GM12878 (cell line): ENCODE measurements around the gene TSFM. TPM values are rescaled to one million over a fixed set of nuclear protein-coding genes. Genes with fewer than 3 reads are reported as not detected.

Source experiments
- ASH2L ChIP-seq: fragments of 300-600, 200-600 bp; sonication (generic); IDR thresholded peaks from 2 replicates; pipeline ENCODE4 v1.6.1; 2017; ENCODE audit warnings: low read depth, mild to moderate bottlenecking, borderline replicate concordance
- BHLHE40 ChIP-seq, 2 experiments: fragments of 450-650 bp in 1 of 2; IDR thresholded peaks; 2 replicates each; pipeline ENCODE4 v1.6.1; 2011 to 2017; ENCODE audit warnings: low read depth in 2 of 2, borderline replicate concordance in 1 of 2, improper control_type of control experiment in 1 of 2, low read length in 1 of 2, mild to moderate bottlenecking in 1 of 2
- CHD2 ChIP-seq: IDR thresholded peaks from 2 replicates; pipeline ENCODE4 v1.6.1; 2011; ENCODE audit warnings: low read depth, low read length, improper control_type of control experiment, borderline replicate concordance
- CREB1 ChIP-seq: IDR thresholded peaks from 2 replicates; pipeline ENCODE4 v1.6.1; 2012; ENCODE audit warnings: low read depth, mild to moderate bottlenecking, inconsistent platforms
- EED ChIP-seq: sonication (generic); IDR thresholded peaks from 2 replicates; pipeline ENCODE4 v1.6.1; 2016; ENCODE audit warnings: antibody characterized with exemption, low read depth
- FOXK2 ChIP-seq: fragments of 450-650 bp; IDR thresholded peaks from 2 replicates; pipeline ENCODE4 v1.6.1; 2017; ENCODE audit warnings: mild to moderate bottlenecking, moderate library complexity
- FOXM1 ChIP-seq: IDR thresholded peaks from 2 replicates; pipeline ENCODE4 v1.6.1; 2012; ENCODE audit warnings: low read depth, mild to moderate bottlenecking, inconsistent platforms, low read length, moderate library complexity
- IKZF1 ChIP-seq: fragments of 450-650 bp; conservative IDR thresholded peaks from 2 replicates; pipeline ENCODE4 v1.6.1; 2017; ENCODE audit warnings: antibody characterized with exemption, mild to moderate bottlenecking
- IKZF2 ChIP-seq, 2 experiments: fragments of 450-650 bp; IDR thresholded peaks; 2 replicates each; pipeline ENCODE4 v1.6.1; 2017; ENCODE audit warnings: mild to moderate bottlenecking in 2 of 2, moderate library complexity in 2 of 2
- MXI1 ChIP-seq: fragments of 150-350 bp; IDR thresholded peaks from 2 replicates; pipeline ENCODE4 v1.6.1; 2011; ENCODE audit warnings: low read depth, mild to moderate bottlenecking, inconsistent platforms, low read length, improper control_type of control experiment
- MYB ChIP-seq: fragments of 150-350 bp; IDR thresholded peaks from 2 replicates; pipeline ENCODE4 v1.6.1; 2014; ENCODE audit warnings: mild to moderate bottlenecking, low read depth, low read length, borderline replicate concordance
- NFYA ChIP-seq: IDR thresholded peaks from 2 replicates; pipeline ENCODE4 v1.6.1; 2011; ENCODE audit warnings: low read depth, mild to moderate bottlenecking, low read length, improper control_type of control experiment, borderline replicate concordance
- NFYB ChIP-seq: IDR thresholded peaks from 2 replicates; pipeline ENCODE4 v1.6.1; 2011; ENCODE audit warnings: low read depth, mild to moderate bottlenecking, low read length, improper control_type of control experiment, moderate library complexity; ENCODE audit not compliant: insufficient read depth
- RFX5 ChIP-seq: IDR thresholded peaks from 2 replicates; pipeline ENCODE4 v1.6.1; 2011; ENCODE audit warnings: low read depth, low read length, improper control_type of control experiment
- SPI1 ChIP-seq: IDR thresholded peaks from 2 replicates; pipeline ENCODE4 v1.6.1; 2011; ENCODE audit warnings: low read depth, mild to moderate bottlenecking, low read length, moderate library complexity, borderline replicate concordance; ENCODE audit not compliant: insufficient read depth
- SREBF1 ChIP-seq: IDR thresholded peaks from 2 replicates; pipeline ENCODE4 v1.6.1; 2012; ENCODE audit warnings: mild to moderate bottlenecking, low read length
- TARDBP ChIP-seq: IDR thresholded peaks from 2 replicates; pipeline ENCODE4 v1.6.1; 2016; ENCODE audit warnings: borderline replicate concordance
- TCF12 ChIP-seq: IDR thresholded peaks from 2 replicates; pipeline ENCODE4 v1.6.1; 2011; ENCODE audit warnings: low read depth, mild to moderate bottlenecking, low read length
- YY1 ChIP-seq: IDR thresholded peaks from 2 replicates; pipeline ENCODE4 v1.6.1; 2011; ENCODE audit warnings: low read depth, mild to moderate bottlenecking, low read length
- polyA plus RNA-seq, 11 experiments: library from polyadenylated mRNA; depleted of rRNA in 4 of 11; unstranded in 6 of 11; stranded (reverse) in 5 of 11; fragments of >200 nt; fragmentation: Nextera tagmentation in 4 of 11; fragmentation: Illumina TruSeq in 1 of 11; extraction: Ambion mirVana in 4 of 11; extraction: Trizol in 1 of 11; gene quantifications; 1 replicate in 1 of 11; 2 replicates in 10 of 11; pipeline versions ENCODE4 v1.2.1 to v1.2.3, GENCODE V29; 2011 to 2016; ENCODE audit warnings: inconsistent platforms in 2 of 11, missing spikeins in 2 of 11, low read depth in 1 of 11
- total RNA-seq, 4 experiments: library from RNA; depleted of rRNA in 3 of 4; stranded (reverse); fragments of >200 nt in 3 of 4; fragmentation: Illumina TruSeq in 1 of 4; extraction: Trizol in 1 of 4; gene quantifications; 2 replicates each; pipeline versions ENCODE4 v1.2.1 to v1.2.3, GENCODE V29; 2013 to 2021
- TF ChIP-seq, protein P1 (sequence below): fragments of 450-650 bp; IDR thresholded peaks from 2 replicates; pipeline ENCODE4 v1.6.1; 2016; ENCODE audit warnings: mild to moderate bottlenecking, moderate library complexity, borderline replicate concordance
- TF ChIP-seq, protein P2 (sequence below): fragments of 450-650 bp; conservative IDR thresholded peaks from 2 replicates; pipeline ENCODE4 v1.6.1; 2017; ENCODE audit warnings: mild to moderate bottlenecking, moderate library complexity

The TSFM gene
- total and polyA plus RNA-seq, 10 of the 15 experiments (the other 5 are each of a cell fraction or from before 2014, with no cell fraction given) = 36.7 to 132 (median 45.6) TPM

- TF ChIP-seq, protein P1, sequence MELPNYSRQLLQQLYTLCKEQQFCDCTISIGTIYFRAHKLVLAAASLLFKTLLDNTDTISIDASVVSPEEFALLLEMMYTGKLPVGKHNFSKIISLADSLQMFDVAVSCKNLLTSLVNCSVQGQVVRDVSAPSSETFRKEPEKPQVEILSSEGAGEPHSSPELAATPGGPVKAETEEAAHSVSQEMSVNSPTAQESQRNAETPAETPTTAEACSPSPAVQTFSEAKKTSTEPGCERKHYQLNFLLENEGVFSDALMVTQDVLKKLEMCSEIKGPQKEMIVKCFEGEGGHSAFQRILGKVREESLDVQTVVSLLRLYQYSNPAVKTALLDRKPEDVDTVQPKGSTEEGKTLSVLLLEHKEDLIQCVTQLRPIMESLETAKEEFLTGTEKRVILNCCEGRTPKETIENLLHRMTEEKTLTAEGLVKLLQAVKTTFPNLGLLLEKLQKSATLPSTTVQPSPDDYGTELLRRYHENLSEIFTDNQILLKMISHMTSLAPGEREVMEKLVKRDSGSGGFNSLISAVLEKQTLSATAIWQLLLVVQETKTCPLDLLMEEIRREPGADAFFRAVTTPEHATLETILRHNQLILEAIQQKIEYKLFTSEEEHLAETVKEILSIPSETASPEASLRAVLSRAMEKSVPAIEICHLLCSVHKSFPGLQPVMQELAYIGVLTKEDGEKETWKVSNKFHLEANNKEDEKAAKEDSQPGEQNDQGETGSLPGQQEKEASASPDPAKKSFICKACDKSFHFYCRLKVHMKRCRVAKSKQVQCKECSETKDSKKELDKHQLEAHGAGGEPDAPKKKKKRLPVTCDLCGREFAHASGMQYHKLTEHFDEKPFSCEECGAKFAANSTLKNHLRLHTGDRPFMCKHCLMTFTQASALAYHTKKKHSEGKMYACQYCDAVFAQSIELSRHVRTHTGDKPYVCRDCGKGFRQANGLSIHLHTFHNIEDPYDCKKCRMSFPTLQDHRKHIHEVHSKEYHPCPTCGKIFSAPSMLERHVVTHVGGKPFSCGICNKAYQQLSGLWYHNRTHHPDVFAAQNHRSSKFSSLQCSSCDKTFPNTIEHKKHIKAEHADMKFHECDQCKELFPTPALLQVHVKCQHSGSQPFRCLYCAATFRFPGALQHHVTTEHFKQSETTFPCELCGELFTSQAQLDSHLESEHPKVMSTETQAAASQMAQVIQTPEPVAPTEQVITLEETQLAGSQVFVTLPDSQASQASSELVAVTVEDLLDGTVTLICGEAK = no peak
- TF ChIP-seq BHLHE40 (IDR thresholded peaks at IDR 0.05; ENCODE audit: borderline replicate concordance in 1 of 2, low read depth in 2 of 2, low read length in 1 of 2) (peak in 1 of 2 experiments; percentile 47; a peak in 2 of 4 replicates), IKZF2 (IDR thresholded peaks at IDR 0.05) (peak; percentile 65 to 73), MYB (no peak), FOXM1 (no peak), TCF12 (peak; percentile 11; the same call in 1 of the 2 replicates), ASH2L (no peak), CREB1 (no peak; the same call in 1 of the 2 replicates), CHD2 (peak; percentile 11; the same call in 1 of the 2 replicates), SPI1 (peak; percentile 45; the same call in 1 of the 2 replicates), IKZF1 (peak; percentile 26; the same call in 1 of the 2 replicates), MXI1 (no peak), EED (0 out of 2 replicates have a peak, but pooled peaks have one; percentile 24), NFYB (peak; percentile 62; the same call in 1 of the 2 replicates), TARDBP (0 out of 2 replicates have a peak, but pooled peaks have one; percentile 39), SREBF1 (no peak), RFX5 (no peak), FOXK2 (peak; percentile 79), YY1 (peak; percentile 62), NFYA (no peak)
- TF ChIP-seq, protein P2, sequence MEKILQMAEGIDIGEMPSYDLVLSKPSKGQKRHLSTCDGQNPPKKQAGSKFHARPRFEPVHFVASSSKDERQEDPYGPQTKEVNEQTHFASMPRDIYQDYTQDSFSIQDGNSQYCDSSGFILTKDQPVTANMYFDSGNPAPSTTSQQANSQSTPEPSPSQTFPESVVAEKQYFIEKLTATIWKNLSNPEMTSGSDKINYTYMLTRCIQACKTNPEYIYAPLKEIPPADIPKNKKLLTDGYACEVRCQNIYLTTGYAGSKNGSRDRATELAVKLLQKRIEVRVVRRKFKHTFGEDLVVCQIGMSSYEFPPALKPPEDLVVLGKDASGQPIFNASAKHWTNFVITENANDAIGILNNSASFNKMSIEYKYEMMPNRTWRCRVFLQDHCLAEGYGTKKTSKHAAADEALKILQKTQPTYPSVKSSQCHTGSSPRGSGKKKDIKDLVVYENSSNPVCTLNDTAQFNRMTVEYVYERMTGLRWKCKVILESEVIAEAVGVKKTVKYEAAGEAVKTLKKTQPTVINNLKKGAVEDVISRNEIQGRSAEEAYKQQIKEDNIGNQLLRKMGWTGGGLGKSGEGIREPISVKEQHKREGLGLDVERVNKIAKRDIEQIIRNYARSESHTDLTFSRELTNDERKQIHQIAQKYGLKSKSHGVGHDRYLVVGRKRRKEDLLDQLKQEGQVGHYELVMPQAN = peak; percentile 67
These were observed 64.2 kb downstream of the TSFM start, which contains the start of gene CTDSP2 (continued) for GRCh38 chr12:57846577-57847319.
